Measurements from ENCODE around the gene FSTL4.

FSTL4 gene

DNA sequence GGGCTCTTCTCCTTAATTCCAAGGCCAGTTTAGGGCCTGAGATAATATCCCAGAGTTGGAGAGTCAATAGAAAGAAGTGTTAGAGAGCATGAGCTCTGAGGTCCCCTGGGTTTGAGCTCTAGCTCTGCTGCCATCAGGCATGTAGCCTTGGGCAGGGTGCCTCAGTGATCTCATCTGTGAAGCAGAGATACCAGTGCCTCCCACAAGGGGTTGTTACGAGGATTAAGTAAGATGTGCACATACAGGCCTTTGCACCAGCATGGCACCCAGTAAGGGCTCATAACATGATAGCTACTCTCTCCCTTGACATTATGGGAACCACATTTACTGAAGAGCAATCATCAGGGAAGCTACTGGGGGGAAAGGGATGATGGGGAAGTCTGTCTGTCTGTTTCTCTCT lies 294.8 kb downstream of the FSTL4 start:
- no peaks in the 10 kb centered on the region for H3K9me3 ChIP-seq (ENCODE audit: low read length)
- H3K4me3 ChIP-seq (ENCODE audit: low read depth, low read length, poor library complexity, severe bottlenecking): no peak overlapping the region
- H3F3A ChIP-seq (ENCODE audit: insufficient read depth, low read length): no peaks in the 10 kb centered on the region
- no peak overlapping the region for H3K27ac ChIP-seq (ENCODE audit: low read depth, low read length, poor library complexity, severe bottlenecking)
- H3K9ac ChIP-seq (ENCODE audit: low read length): no peak overlapping the region
- H3K79me2 ChIP-seq (ENCODE audit: insufficient read depth, low read length): no peaks in the 10 kb centered on the region
- H2AFZ ChIP-seq (ENCODE audit: low read length): no peak overlapping the region
- H3K4me1 ChIP-seq (ENCODE audit: insufficient read depth, low read length, severe bottlenecking): no peaks in the 10 kb centered on the region
- no peak overlapping the region for H3K4me2 ChIP-seq (ENCODE audit: low read length)
- no peaks in the 10 kb centered on the region for H3K36me3 ChIP-seq (ENCODE audit: insufficient read depth, low read length)
- H4K20me1 ChIP-seq (ENCODE audit: insufficient read depth, low read length): no peaks in the 10 kb centered on the region
- no peaks in the 10 kb centered on the region for H3K9me2 ChIP-seq (ENCODE audit: low read depth, low read length)
- TF ChIP-seq, protein P1, sequence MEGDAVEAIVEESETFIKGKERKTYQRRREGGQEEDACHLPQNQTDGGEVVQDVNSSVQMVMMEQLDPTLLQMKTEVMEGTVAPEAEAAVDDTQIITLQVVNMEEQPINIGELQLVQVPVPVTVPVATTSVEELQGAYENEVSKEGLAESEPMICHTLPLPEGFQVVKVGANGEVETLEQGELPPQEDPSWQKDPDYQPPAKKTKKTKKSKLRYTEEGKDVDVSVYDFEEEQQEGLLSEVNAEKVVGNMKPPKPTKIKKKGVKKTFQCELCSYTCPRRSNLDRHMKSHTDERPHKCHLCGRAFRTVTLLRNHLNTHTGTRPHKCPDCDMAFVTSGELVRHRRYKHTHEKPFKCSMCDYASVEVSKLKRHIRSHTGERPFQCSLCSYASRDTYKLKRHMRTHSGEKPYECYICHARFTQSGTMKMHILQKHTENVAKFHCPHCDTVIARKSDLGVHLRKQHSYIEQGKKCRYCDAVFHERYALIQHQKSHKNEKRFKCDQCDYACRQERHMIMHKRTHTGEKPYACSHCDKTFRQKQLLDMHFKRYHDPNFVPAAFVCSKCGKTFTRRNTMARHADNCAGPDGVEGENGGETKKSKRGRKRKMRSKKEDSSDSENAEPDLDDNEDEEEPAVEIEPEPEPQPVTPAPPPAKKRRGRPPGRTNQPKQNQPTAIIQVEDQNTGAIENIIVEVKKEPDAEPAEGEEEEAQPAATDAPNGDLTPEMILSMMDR (IDR thresholded peaks at IDR 0.05; ENCODE audit: low read length): no peak
- no peak for TF ChIP-seq EZH2 (IDR thresholded peaks at IDR 0.05; ENCODE audit: borderline replicate concordance, low read length)
- no peaks in the 10 kb centered on the region; the same call in 1 of the 2 replicates for H3K27me3 ChIP-seq (ENCODE audit: insufficient read depth, low read length)

DNA sequence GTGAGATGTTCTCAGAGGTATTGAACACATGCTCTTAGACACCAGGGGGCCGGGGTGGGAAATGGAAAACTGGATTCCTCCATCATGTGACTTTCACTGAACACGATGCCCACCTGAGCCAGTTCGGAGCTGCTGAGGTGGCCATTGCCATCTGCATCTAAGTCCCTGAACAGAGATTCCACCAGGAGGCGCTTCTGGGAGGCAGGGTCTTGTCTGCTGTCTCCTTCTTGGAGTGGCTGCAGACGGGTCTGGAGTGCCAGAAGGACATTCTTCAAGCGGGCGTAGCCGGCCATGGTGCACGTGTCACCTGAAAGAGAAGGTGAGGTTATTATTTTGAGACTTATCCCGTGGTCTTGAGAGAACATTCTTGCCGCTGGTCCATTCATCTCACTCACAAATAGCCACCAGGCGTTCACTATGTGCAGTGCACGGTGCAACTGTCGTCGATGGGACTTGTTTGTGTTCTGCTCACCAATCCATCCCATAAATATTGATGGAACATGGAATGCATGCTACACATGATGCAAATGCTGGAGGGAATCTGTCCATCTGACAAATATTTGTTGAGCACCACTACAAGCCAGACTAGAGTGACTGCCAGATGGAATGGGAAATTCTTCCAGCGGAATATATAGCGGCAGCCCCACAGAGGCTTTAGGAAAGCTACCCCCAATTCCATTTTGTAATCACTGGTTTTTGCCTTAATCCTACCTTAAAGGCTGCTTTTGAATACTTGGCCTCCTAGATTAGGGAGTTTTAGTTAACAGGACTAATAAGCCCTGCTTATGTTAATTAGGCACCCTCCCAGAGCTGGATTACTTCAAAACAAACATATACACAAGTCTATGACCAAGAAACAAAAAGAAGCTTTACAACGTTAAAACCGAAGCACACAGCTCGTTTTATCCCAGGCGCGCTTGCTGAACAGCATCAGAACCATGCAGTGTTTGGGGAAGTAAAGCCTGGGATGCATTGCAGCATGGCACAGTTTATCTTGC lies 295.7 kb downstream of the FSTL4 start:
- H3K27ac ChIP-seq (ENCODE audit: low read depth, low read length, poor library complexity, severe bottlenecking): no peak overlapping the region
- no peaks in the 10 kb centered on the region for H3K9me3 ChIP-seq (ENCODE audit: low read length)
- H3F3A ChIP-seq (ENCODE audit: insufficient read depth, low read length): no peaks in the 10 kb centered on the region
- no peaks in the 10 kb centered on the region for H3K4me1 ChIP-seq (ENCODE audit: insufficient read depth, low read length, severe bottlenecking)
- no peak overlapping the region for H3K9ac ChIP-seq (ENCODE audit: low read length)
- H3K4me3 ChIP-seq (ENCODE audit: low read depth, low read length, poor library complexity, severe bottlenecking): no peak overlapping the region
- H3K27me3 ChIP-seq (ENCODE audit: insufficient read depth, low read length): no peaks in the 10 kb centered on the region; the same call in 1 of the 2 replicates
- no peak overlapping the region for H2AFZ ChIP-seq (ENCODE audit: low read length)
- no peaks in the 10 kb centered on the region for H3K79me2 ChIP-seq (ENCODE audit: insufficient read depth, low read length)
- no peaks in the 10 kb centered on the region for H3K9me2 ChIP-seq (ENCODE audit: low read depth, low read length)
- no peaks in the 10 kb centered on the region for H4K20me1 ChIP-seq (ENCODE audit: insufficient read depth, low read length)
- H3K36me3 ChIP-seq (ENCODE audit: insufficient read depth, low read length): no peaks in the 10 kb centered on the region
- no peak for TF ChIP-seq EZH2 (IDR thresholded peaks at IDR 0.05; ENCODE audit: borderline replicate concordance, low read length)
- TF ChIP-seq, protein P1 (IDR thresholded peaks at IDR 0.05; ENCODE audit: low read length): peak; percentile 61
- H3K4me2 ChIP-seq (ENCODE audit: low read length): no peak overlapping the region

DNA sequence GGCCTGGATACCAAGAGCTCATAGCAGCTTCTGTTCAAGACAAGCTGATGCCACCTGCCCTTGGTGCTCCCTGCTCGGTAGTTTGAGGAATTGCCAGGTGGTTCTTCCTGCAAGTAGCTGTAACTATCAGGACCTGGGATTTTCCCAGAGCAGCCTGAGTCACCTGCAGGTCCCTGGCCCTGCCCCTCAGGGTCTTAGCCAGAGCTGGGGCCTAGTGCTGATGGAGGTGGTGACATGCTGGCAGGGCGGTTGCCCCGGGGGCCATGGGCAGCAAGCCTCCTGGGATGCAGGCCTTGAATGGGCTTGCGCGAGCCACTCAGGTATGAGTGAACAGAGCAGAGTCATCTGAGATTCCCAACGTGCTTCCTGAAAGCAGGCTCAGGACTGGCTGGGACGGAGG lies 298.3 kb downstream of the FSTL4 start:
- Histone ChIP-seq H3K9me2 (ENCODE audit: low read depth, low read length) (no peaks in the 10 kb centered on the region), H3K4me2 (ENCODE audit: low read length) (no peak overlapping the region), H3K27ac (ENCODE audit: low read depth, low read length, poor library complexity, severe bottlenecking) (no peak overlapping the region), H3K79me2 (ENCODE audit: insufficient read depth, low read length) (no peaks in the 10 kb centered on the region), H3K9me3 (ENCODE audit: low read length) (no peaks in the 10 kb centered on the region), H3K9ac (ENCODE audit: low read length) (no peak overlapping the region), H3K4me1 (ENCODE audit: insufficient read depth, low read length, severe bottlenecking) (no peaks in the 10 kb centered on the region), H4K20me1 (ENCODE audit: insufficient read depth, low read length) (no peaks in the 10 kb centered on the region), H3K36me3 (ENCODE audit: insufficient read depth, low read length) (no peaks in the 10 kb centered on the region), H3F3A (ENCODE audit: insufficient read depth, low read length) (no peaks in the 10 kb centered on the region), H2AFZ (ENCODE audit: low read length) (no peak overlapping the region), H3K4me3 (ENCODE audit: low read depth, low read length, poor library complexity, severe bottlenecking) (no peak overlapping the region), H3K27me3 (ENCODE audit: insufficient read depth, low read length) (no peaks in the 10 kb centered on the region; the same call in 1 of the 2 replicates)
- TF ChIP-seq, protein P1 (IDR thresholded peaks at IDR 0.05; ENCODE audit: low read length): no peak
- no peak for TF ChIP-seq EZH2 (IDR thresholded peaks at IDR 0.05; ENCODE audit: borderline replicate concordance, low read length)
